Measurements from ENCODE around the gene PSMD7.

The PSMD7 gene

DNA sequence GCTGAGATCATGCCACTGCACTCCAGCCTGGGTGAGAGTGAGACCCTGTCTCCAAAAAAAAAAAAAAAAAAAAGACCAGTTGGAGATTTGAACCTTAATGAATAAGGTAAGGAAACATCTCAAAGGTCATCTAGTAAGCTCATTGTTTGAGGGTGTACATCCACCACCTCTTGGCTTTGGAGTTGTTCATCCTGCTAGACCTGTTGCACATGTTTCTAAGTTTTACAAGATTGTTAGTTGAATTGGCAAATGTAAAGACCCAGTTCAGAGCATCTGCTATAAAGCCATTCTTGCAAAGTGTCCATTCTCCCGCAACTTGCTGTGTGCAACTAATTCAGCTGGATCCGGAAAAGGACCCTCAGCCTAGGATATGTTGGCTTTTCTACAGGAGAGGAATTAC is 1.5 kb downstream of the PSMD7 start:
- no peak overlapping the region for H2AFZ ChIP-seq (ENCODE audit: low read depth, low read length, severe bottlenecking)
- no peaks in the 10 kb centered on the region for H3K9me3 ChIP-seq (ENCODE audit: insufficient read depth, low read length)
- no peaks in the 10 kb centered on the region for H3K9me2 ChIP-seq (replicated peaks; ENCODE audit: insufficient read depth, low read length)
- peak overlapping the region; percentile 98 for H3K4me3 ChIP-seq (ENCODE audit: insufficient read depth, low read length, poor library complexity, severe bottlenecking)
- H3K4me2 ChIP-seq (ENCODE audit: low read depth, low read length, poor library complexity, severe bottlenecking) = peak overlapping the region; percentile 99
- peaks cover 31% of the 10 kb centered on the region for H3K79me2 ChIP-seq (ENCODE audit: insufficient read depth, low read length)
- peaks cover 7% of the 10 kb centered on the region; the same call in 1 of the 2 replicates for H3F3A ChIP-seq (ENCODE audit: insufficient read depth)
- H3K9ac ChIP-seq (ENCODE audit: low read length) = peak overlapping the region; percentile 88
- H4K20me1 ChIP-seq (ENCODE audit: low read depth, low read length) = peaks cover 19% of the 10 kb centered on the region; the same call in 1 of the 2 replicates
- H3K36me3 ChIP-seq (ENCODE audit: low read length) = peaks cover 27% of the 10 kb centered on the region
- no peaks in the 10 kb centered on the region for H3K27me3 ChIP-seq (ENCODE audit: low read length)
- no peak overlapping the region for H3K27ac ChIP-seq (ENCODE audit: low read depth, low read length)
- TF ChIP-seq, protein P1, sequence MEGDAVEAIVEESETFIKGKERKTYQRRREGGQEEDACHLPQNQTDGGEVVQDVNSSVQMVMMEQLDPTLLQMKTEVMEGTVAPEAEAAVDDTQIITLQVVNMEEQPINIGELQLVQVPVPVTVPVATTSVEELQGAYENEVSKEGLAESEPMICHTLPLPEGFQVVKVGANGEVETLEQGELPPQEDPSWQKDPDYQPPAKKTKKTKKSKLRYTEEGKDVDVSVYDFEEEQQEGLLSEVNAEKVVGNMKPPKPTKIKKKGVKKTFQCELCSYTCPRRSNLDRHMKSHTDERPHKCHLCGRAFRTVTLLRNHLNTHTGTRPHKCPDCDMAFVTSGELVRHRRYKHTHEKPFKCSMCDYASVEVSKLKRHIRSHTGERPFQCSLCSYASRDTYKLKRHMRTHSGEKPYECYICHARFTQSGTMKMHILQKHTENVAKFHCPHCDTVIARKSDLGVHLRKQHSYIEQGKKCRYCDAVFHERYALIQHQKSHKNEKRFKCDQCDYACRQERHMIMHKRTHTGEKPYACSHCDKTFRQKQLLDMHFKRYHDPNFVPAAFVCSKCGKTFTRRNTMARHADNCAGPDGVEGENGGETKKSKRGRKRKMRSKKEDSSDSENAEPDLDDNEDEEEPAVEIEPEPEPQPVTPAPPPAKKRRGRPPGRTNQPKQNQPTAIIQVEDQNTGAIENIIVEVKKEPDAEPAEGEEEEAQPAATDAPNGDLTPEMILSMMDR (IDR thresholded peaks at IDR 0.05; ENCODE audit: insufficient read depth, low read length, poor library complexity, severe bottlenecking) = no peak
- TF ChIP-seq EZH2phosphoT487 (conservative IDR thresholded peaks at IDR 0.05; ENCODE audit: low read length) = no peak

DNA sequence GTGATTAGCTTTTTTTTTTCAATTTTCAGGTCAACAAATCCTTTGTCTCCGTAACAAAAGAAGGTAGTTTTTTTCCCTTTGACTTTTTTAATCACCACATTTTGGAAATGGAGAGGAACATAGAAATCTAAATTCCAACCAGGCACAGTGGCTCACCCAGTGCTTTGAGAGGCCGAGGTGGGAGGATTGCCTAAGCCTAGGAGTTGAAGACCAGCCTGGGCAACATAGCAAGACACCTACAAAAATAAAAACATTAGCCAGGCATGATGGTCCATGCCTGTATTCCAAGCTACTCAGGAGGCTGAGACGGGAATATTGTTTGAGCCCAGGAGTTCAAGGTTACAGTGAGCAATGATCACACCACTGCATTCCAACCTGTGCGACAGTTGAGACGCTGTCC is 5.7 kb downstream of the PSMD7 start:
- Histone ChIP-seq H3K36me3 (ENCODE audit: low read length) (peaks cover 43% of the 10 kb centered on the region), H3K27ac (ENCODE audit: low read depth, low read length) (no peak overlapping the region), H3K9me2 (replicated peaks; ENCODE audit: insufficient read depth, low read length) (no peaks in the 10 kb centered on the region), H3K9ac (ENCODE audit: low read length) (no peak overlapping the region), H3K4me2 (ENCODE audit: low read depth, low read length, poor library complexity, severe bottlenecking) (no peak overlapping the region), H2AFZ (ENCODE audit: low read depth, low read length, severe bottlenecking) (no peak overlapping the region), H3K4me3 (ENCODE audit: insufficient read depth, low read length, poor library complexity, severe bottlenecking) (no peak overlapping the region), H4K20me1 (ENCODE audit: low read depth, low read length) (peaks cover 19% of the 10 kb centered on the region; the same call in 1 of the 2 replicates), H3K79me2 (ENCODE audit: insufficient read depth, low read length) (peaks cover 23% of the 10 kb centered on the region), H3F3A (ENCODE audit: insufficient read depth) (peaks cover 14% of the 10 kb centered on the region; the same call in 1 of the 2 replicates), H3K9me3 (ENCODE audit: insufficient read depth, low read length) (no peaks in the 10 kb centered on the region), H3K27me3 (ENCODE audit: low read length) (no peaks in the 10 kb centered on the region)
- TF ChIP-seq EZH2phosphoT487 (conservative IDR thresholded peaks at IDR 0.05; ENCODE audit: low read length) = no peak
- TF ChIP-seq, protein P1 (IDR thresholded peaks at IDR 0.05; ENCODE audit: insufficient read depth, low read length, poor library complexity, severe bottlenecking) = no peak

DNA sequence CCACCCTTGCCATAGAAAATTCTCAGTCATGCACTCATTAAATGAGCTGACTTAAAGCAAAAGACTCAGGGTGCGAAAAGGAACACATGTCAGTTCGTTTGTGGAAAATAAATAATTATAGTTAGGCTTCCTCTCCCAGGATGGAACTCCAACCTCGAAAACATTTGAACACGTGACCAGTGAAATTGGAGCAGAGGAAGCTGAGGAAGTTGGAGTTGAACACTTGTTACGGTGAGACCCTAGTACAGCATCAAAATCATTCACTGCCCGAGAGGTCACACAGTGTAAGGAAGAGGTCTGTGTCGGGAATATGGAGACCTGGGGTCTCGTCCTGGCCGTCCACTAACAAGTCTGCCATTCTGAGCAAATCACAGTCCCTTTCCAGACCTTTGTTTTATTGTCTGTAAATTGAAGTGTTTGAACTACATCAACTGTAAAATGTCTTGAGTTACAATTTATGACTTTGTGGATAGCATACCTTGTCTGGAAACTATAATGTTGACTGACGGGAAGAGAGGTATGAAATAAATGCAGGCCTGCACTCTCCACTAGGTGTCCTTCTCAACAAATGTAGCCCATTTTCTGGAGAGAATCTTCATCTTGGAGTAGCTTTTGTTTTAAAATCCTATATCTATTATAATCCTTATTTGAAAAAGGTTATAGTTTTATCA is 7.7 kb downstream of the PSMD7 start:
- Histone ChIP-seq H3K27me3 (ENCODE audit: low read length) (no peaks in the 10 kb centered on the region), H3K36me3 (ENCODE audit: low read length) (peaks cover 41% of the 10 kb centered on the region), H3K9ac (ENCODE audit: low read length) (no peak overlapping the region), H3F3A (ENCODE audit: insufficient read depth) (peaks cover 23% of the 10 kb centered on the region; the same call in 1 of the 2 replicates), H4K20me1 (ENCODE audit: low read depth, low read length) (0 out of 2 replicates have a peak, but pooled peaks cover 3% of the 10 kb centered on the region), H3K79me2 (ENCODE audit: insufficient read depth, low read length) (peaks cover 3% of the 10 kb centered on the region), H3K9me3 (ENCODE audit: insufficient read depth, low read length) (no peaks in the 10 kb centered on the region), H3K27ac (ENCODE audit: low read depth, low read length) (no peak overlapping the region), H2AFZ (ENCODE audit: low read depth, low read length, severe bottlenecking) (no peak overlapping the region), H3K4me2 (ENCODE audit: low read depth, low read length, poor library complexity, severe bottlenecking) (no peak overlapping the region), H3K4me3 (ENCODE audit: insufficient read depth, low read length, poor library complexity, severe bottlenecking) (no peak overlapping the region), H3K9me2 (replicated peaks; ENCODE audit: insufficient read depth, low read length) (no peaks in the 10 kb centered on the region)
- TF ChIP-seq, protein P1 (IDR thresholded peaks at IDR 0.05; ENCODE audit: insufficient read depth, low read length, poor library complexity, severe bottlenecking) = peak; percentile 25
- no peak for TF ChIP-seq EZH2phosphoT487 (conservative IDR thresholded peaks at IDR 0.05; ENCODE audit: low read length)

Measured in SU-DHL-6 (cell line).